Chondrocyte (in vitro differentiated cells): ENCODE measurements around the gene ACKR4. TPM values are rescaled to one million over a fixed set of nuclear protein-coding genes. Genes with fewer than 3 reads are reported as not detected.

Experiments
- DNase-seq: peaks from one replicate; pipeline ENCODE4 v3.0.0; 2021; ENCODE audit warnings: mixed read lengths, low spot score
- H3K27ac Mint-ChIP-seq: one replicate; pipeline ENCODE4 v1.8.0; 2021; ENCODE audit warnings: mild to moderate bottlenecking, moderate library complexity, mixed read lengths; ENCODE audit not compliant: unreplicated experiment
- H3K27me3 Mint-ChIP-seq: 2 replicates; pipeline ENCODE4 v1.8.0; 2021; ENCODE audit warnings: low read depth, mixed read lengths
- H3K36me3 Mint-ChIP-seq: 2 replicates; pipeline ENCODE4 v1.8.0; 2021; ENCODE audit warnings: low read depth, mixed read lengths
- H3K4me1 Mint-ChIP-seq: 2 replicates; pipeline ENCODE4 v1.8.0; 2021; ENCODE audit warnings: low read depth, mild to moderate bottlenecking, mixed read lengths
- H3K4me3 Mint-ChIP-seq: one replicate; pipeline ENCODE4 v1.8.0; 2021; ENCODE audit warnings: mild to moderate bottlenecking, moderate library complexity, mixed read lengths; ENCODE audit not compliant: unreplicated experiment
- H3K9me3 Mint-ChIP-seq: 2 replicates; pipeline ENCODE4 v1.8.0; 2021; ENCODE audit warnings: low read depth, mixed read lengths
- total RNA-seq: library from RNA; stranded (reverse); gene quantifications from 3 replicates; pipeline ENCODE4 v1.2.1, GENCODE V29; 2021
- TF ChIP-seq, protein P1 (sequence below): fragments of 200-600 bp; sonication (generic); IDR thresholded peaks from 2 replicates; pipeline ENCODE4 v1.5.0; 2021; ENCODE audit warnings: antibody characterized with exemption, mild to moderate bottlenecking, moderate library complexity

The ACKR4 gene
- total RNA-seq, 1 donor from 2014 or later: not detected

DNA sequence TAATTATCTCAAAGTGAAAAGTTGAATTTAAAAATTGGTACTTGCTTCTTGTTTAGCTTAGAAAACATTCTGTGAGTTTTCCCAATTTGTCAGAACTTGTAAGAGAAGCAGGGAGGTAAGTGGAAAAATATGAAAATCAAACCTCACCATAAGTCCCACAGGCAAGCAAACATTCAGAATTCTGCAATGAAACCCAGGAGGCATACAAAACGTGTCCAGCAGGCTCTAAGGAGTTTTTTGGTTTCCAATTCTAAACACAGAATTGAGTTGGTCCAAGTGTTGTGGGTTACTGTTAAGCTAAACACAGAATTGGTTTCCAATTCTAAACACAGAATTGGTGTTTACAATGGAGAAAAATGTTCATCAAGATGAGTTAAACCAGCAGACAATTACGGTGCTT, 27.1 kb upstream of the ACKR4 start:
- Mint-ChIP-seq H3K27ac (peak overlapping the region; percentile 72), H3K36me3 (peaks cover 14% of the 10 kb centered on the region)
- TF ChIP-seq, protein P1, sequence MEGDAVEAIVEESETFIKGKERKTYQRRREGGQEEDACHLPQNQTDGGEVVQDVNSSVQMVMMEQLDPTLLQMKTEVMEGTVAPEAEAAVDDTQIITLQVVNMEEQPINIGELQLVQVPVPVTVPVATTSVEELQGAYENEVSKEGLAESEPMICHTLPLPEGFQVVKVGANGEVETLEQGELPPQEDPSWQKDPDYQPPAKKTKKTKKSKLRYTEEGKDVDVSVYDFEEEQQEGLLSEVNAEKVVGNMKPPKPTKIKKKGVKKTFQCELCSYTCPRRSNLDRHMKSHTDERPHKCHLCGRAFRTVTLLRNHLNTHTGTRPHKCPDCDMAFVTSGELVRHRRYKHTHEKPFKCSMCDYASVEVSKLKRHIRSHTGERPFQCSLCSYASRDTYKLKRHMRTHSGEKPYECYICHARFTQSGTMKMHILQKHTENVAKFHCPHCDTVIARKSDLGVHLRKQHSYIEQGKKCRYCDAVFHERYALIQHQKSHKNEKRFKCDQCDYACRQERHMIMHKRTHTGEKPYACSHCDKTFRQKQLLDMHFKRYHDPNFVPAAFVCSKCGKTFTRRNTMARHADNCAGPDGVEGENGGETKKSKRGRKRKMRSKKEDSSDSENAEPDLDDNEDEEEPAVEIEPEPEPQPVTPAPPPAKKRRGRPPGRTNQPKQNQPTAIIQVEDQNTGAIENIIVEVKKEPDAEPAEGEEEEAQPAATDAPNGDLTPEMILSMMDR: no peak

DNA sequence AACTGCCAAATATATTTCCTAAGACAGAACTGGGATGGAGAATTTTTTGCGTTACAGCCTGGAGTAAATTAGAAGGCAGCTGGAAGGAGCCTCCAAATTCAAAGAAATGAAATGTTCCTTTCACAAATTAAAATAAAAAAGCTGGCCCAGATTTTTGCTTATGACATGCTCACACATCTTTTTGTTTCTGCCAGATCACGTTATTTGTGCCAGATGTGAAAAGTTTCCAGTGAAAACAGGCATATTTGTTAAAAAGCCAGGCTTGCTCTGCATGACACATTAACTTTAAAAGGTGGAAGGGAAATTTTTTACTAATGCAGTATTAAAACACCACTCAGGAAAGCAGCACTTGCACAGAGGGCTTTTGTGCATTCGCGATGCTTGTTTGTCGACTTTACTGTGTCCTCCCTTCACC, 23.3 kb upstream of the ACKR4 start:
- no peak overlapping the region for H3K4me3 Mint-ChIP-seq
- no peak overlapping the region for H3K27ac Mint-ChIP-seq
- DNase-seq: no peak

More for the DNA sequence above, 27.1 kb upstream of the ACKR4 start:
- no peak for DNase-seq
- H3K27me3 Mint-ChIP-seq: no peaks in the 10 kb centered on the region
- peaks cover 7% of the 10 kb centered on the region for H3K9me3 Mint-ChIP-seq
- H3K4me1 Mint-ChIP-seq: peaks cover 17% of the 10 kb centered on the region
- no peak overlapping the region for H3K4me3 Mint-ChIP-seq

DNA sequence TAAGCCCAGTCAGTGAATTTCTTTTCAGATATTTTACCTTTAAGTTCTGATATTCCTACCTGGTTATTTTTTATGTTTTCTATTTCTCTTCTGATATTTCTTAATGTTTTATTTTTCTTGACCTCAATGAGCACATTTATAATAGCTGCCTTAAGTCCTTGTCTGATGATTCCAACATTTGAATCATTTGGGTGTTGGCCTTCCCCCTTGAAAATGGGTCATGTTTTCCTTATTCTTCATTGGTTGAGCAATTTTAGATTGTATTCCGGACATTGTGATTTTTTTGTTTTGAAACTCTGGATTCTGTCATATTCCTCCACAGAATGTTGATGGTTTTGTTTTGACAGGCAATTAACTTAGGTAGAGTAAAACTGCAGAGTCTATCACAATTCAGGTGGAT, 9.7 kb upstream of the ACKR4 start:
- Mint-ChIP-seq H3K4me1 (no peaks in the 10 kb centered on the region), H3K27me3 (no peaks in the 10 kb centered on the region), H3K4me3 (no peak overlapping the region), H3K27ac (no peak overlapping the region), H3K9me3 (peaks cover 3% of the 10 kb centered on the region), H3K36me3 (peaks cover 19% of the 10 kb centered on the region)
- TF ChIP-seq, protein P1: no peak
- DNase-seq: no peak

More for the DNA sequence above, 23.3 kb upstream of the ACKR4 start:
- TF ChIP-seq, protein P1: no peak
- H3K36me3 Mint-ChIP-seq: peaks cover 25% of the 10 kb centered on the region
- H3K4me1 Mint-ChIP-seq: peaks cover 13% of the 10 kb centered on the region
- H3K9me3 Mint-ChIP-seq: peaks cover 7% of the 10 kb centered on the region
- H3K27me3 Mint-ChIP-seq: no peaks in the 10 kb centered on the region

DNA sequence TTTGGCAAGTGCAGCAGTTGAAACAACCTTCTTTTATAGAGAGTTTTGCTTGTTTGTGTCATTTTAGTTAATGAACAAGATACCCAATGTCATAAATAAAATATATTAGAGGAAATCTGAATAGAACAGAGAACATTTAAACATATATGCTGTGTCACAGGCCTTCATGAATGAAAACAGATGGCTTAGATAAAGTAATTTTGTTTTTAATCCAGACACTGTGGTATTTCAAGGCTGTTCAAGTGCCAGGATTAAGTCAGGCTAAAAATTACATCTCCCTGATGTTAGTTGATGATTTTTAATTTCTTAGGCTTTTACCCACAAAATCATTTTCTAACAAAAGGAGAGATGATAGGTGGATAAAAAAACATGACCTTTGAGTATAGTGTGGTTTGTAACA, 4.9 kb upstream of the ACKR4 start:
- H3K4me1 Mint-ChIP-seq: peaks cover 22% of the 10 kb centered on the region
- DNase-seq: no peak
- H3K4me3 Mint-ChIP-seq: no peak overlapping the region
- peaks cover 10% of the 10 kb centered on the region for H3K36me3 Mint-ChIP-seq
- TF ChIP-seq, protein P1: no peak
- H3K9me3 Mint-ChIP-seq: peaks cover 3% of the 10 kb centered on the region
- H3K27me3 Mint-ChIP-seq: no peaks in the 10 kb centered on the region
- H3K27ac Mint-ChIP-seq: no peak overlapping the region

DNA sequence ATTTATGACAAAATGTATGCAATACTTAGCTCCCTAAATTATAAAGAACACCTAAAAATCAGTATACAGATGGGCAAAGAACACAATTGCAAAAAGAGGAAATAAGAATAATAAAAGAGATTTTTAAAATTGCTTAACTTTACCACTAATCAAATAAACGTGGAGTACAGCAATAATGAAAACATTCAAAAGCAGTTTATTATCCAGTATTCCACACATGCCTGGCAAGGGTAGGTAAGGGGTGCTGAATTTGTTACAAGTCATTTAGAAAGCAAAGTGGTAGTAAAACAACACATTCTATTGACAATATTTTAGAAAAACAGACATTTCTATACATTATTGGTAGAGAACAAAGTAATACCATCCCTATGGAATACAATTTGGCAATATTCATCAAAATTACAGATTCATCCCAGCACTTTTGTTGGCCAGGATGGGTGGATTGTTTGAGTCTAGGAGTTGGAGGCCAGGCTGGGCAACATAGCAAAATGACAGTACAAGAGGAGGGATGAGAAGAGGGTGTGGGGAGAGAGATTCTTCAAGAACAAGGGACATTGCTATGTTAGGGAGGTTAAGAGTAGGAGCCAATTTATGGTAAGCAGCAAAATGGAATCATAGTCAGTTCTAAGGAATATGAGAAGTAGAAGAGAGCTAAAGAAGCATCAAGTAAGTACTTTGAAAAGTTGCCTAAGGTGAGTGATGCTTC, 3.7 kb upstream of the ACKR4 start:
- Mint-ChIP-seq H3K4me1 (peaks cover 28% of the 10 kb centered on the region), H3K27ac (peak overlapping the region; percentile 95), H3K4me3 (no peak overlapping the region), H3K36me3 (peaks cover 11% of the 10 kb centered on the region), H3K9me3 (no peaks in the 10 kb centered on the region), H3K27me3 (no peaks in the 10 kb centered on the region)
- TF ChIP-seq, protein P1: no peak
- DNase-seq: no peak
